Amniotic epithelial cell (primary cell): ENCODE data around the gene ASAP2.

Experiments
- DNase-seq: peaks from one replicate; pipeline ENCODE4 v3.0.0-alpha.2; 2010; ENCODE audit warnings: low read depth

Gene ASAP2

GRCh38 chr2:9322576-9322975 lies 116.0 kb downstream of the ASAP2 start:
- no peak for DNase-seq

DNA sequence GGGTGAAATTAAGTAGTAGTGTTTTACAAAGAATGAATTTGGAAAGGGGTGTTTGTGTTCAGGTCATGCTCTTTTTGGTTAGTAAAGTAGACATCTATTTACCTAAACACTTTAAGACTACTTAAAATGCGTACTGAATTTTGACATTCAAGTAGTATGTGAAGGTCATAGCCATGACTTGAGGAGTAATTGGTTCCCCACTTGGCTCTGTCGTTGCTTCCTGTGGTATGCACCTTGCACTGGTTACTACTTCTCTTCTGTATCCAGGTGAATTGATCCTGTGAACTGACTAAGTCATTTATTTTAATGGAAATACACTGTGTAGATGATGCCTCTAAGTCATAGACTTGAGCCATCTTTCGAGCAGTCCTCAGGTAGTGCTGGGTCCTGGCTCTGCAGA lies 118.8 kb downstream of the ASAP2 start:
- DNase-seq, result no peak

DNA sequence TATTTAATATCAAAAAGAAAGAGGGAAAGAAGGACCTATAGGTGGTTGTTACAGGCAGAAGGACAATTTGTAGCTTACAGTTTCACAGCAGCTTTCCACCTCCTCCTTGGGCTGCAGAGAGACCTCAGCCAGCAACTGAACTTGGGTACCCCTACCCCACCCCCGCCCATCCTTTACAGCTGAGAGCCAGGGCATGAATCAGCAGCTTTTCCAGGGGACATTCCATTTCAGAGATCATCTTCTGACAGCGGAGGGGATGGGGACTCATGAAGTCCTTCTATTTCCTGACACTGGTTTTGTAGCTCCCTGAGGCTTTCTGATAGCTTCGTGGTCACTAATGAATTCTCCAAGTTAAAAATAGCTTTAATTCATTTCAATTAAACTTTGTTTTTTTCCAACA lies 120.4 kb downstream of the ASAP2 start:
- no peak for DNase-seq

DNA sequence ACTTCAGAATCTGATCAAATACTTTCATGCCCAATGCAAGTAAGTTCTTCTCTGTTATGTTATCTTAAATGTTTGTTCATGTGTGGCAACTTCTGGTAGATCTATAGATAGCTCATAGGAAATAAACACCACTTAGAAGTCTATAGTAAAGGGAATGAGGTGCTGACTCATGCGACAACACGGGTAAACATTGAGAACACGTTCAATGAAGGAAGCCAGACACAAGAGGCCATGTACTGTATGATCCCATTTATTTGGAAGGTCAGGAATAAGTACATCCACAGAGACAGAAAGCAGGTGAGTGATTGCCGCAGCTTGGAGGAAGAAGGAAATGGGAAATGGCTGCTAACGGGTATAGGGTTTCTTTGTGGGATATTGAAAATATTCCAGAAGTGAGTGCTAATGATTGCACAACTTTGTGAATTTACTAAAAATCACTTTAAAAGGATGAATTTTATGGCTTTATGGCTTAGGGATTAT lies 121.3 kb downstream of the ASAP2 start:
- DNase-seq, result peak; percentile 76

- DNase-seq, result peak; percentile 81
Observed at GRCh38 chr2:9328931-9329330, 122.3 kb downstream of the ASAP2 start.

DNA sequence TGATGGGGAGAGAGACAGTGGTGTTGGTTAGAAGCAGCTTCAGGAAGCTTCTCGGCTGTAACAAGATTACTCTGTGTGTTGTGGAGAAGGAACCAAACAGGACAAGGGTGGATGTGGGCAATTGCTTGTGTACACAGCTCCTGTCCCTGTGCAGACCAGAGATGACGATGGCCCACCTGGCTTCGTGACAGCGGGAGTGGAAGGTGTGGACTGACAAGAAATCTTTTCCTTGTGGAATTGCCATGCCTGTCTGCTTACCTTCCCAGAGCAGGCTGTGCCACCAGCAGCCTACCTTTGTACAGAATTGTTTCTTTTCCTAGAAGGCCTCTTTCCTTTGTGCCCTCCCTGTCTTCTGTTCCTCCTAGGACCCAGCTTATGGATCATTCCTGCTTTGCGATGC lies 122.9 kb downstream of the ASAP2 start:
- DNase-seq, result no peak

- no peak for DNase-seq
Observed at GRCh38 chr2:9330612-9331270, 124.1 kb downstream of the ASAP2 start.

GRCh38 chr2:9331704-9332103 lies 125.1 kb downstream of the ASAP2 start:
- DNase-seq, result peak; percentile 79

DNA sequence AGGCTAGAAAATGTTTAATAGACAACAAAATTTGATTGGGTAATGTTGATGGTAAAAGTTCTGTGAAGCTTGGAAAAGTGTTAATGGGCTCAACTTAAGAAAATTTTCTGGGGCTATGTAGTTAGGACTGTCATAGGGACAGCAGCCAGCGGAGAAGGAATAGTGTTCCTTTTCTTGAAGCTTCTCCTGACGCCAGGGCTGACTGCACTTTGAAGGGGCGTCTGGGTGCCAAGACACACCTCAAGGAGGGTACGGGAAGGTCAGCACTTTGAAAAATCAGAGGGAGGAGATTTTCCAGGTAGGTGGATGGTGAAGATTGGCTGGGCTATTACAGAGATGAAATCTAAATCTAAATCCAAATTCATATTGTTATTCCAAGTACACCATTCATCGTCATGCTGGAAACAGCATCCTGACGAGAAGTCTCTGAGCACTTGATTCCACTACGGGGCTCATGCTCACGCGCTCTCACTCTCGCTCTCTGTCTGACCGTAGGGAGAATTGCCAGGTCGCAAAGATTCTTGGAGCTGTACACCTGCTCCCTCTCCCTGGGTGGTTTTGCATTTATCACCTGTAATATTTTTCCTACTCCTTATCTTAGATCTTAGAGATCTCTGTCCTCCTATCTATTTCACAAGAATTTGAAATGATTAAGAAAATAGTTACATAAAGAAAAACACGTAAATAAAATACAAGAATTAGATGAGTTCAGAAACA lies 125.7 kb downstream of the ASAP2 start:
- DNase-seq, result no peak

DNA sequence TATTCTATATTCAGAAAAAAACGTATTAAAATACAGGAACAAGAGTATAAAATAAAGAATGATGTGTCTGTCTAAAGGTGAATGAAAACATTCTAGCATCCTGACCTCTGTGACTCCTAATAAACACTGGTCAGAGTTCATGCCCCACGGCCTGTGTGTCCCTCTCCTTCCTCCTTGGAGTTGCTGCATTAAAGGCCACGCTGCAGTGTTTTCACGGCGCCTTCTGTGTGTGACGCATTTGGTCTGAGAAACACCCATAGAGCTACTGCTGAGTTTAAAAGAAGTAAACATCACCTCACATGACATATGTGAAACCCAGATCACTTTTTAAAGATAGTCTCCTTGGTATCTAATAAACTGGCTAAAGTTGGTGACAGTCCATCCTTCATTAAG lies 126.2 kb downstream of the ASAP2 start:
- peak; percentile 49 for DNase-seq

- peak; percentile 87 for DNase-seq
Observed at GRCh38 chr2:9333591-9334171, 127.1 kb downstream of the ASAP2 start.

DNA sequence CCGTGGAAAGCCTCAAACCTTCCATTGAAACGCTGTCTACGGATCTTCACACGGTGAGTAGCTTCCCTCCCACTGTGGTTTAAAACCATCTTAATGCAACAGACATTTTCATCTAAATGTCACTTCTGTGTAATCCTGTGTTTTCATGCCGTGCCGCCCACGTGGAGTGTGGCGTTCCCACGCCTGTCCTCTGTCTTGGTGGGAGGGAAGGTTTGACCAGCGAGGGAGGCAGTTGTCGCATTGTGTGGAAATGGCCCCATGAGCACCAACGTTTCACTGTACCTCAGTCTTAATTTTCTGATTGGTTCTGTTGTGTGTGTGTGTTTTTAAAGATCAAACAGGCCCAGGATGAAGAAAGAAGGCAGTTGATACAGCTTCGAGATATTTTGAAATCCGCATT lies 128.1 kb downstream of the ASAP2 start:
- DNase-seq, result no peak

GRCh38 chr2:9335322-9335832 lies 128.8 kb downstream of the ASAP2 start:
- no peak for DNase-seq

GRCh38 chr2:9336241-9336575 lies 129.6 kb downstream of the ASAP2 start:
- peak; percentile 53 for DNase-seq

DNA sequence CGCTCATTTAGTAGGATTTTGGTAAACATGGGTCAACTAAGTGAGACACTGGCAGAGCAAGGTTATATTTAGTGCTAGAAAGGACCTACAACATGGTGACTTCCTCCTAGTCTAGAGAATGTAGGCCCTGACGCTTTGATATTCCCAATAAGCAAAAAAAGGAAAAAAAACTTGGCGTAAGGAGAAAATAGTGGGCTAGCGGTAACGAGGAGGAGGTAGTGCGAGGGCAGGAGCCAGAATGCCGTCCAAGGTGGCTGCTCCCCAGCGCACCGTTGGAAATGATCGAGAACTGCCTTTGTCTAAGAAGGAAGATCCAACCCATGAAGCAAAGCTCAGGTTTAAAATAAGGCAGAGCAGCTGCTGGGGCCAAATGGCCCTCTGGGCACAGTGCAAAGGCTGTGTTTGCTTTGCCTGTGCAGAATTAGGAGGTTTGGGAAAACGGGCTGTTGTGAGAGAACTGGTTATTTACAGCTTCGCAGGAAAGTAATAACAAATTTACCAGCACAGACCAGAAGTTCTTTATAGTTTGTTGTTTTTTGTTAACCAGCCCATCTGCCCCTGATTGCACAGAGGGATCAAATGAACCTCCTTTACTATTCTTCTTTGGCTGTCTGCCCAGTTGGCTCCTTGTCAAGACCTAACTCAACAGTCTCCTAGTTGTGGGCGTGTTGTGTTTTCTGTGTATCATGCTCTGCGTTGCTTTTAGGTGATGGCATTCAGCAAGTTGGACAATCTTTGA lies 130.1 kb downstream of the ASAP2 start:
- DNase-seq, result peak; percentile 96

DNA sequence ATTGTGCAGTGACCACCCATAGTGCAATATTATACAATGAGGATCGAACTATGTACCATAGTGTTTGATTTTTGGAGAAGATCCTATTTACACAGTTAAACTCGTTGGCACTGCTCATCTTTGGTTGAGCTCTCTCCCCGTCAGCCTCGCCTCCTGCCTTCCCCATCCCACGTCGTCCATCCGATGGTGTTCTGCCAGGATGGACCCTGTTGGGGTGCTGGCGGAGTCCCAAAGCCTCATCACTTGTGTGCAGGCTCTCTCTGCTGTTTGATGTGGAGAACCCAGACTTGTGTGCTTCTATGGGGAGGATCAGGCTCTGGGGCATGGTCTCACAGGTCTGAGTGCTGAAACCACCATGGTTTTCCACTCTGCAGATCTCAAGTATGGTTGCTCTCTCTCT lies 131.3 kb downstream of the ASAP2 start:
- no peak for DNase-seq

- no peak for DNase-seq
Observed at GRCh38 chr2:9341337-9341887, 134.8 kb downstream of the ASAP2 start.

DNA sequence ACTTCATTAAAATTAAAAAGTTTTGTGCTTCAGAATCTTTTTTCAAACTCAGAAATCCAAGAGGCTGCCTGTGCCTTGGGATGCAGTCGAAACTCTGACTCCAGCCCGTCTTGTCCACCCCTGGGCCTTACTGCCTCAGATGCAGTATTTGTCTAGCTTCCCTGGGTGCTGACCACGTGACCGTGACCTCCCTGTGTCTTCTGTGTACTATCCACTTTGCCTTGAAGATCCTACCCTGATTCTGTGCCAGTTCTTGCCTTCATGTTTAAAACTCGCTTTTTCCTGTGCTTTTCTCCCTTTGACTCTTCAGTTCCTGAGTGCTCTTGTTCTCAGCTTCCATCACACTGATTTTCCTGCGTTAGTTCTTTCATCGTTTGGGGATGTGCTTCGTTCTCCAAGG lies 136.0 kb downstream of the ASAP2 start:
- DNase-seq, result no peak

DNA sequence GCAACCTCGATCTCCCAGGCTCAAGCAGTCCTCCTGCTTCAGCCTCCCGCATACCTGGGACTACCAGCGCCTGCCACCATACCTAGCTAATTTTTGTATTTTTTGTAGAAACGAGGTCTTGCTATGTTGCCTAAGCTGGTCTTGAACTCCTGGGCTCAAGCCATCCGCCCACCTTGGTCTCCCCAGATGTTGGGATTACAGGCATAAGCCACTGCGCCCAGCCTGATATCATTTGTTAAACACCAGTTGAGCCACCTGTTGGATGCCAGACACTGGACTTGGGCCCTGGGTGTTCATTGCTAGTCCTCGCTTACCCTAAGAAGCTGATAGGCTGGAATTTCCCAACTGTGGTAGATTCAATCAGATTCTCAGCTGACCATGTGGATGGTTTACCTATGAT lies 136.9 kb downstream of the ASAP2 start:
- no peak for DNase-seq

DNA sequence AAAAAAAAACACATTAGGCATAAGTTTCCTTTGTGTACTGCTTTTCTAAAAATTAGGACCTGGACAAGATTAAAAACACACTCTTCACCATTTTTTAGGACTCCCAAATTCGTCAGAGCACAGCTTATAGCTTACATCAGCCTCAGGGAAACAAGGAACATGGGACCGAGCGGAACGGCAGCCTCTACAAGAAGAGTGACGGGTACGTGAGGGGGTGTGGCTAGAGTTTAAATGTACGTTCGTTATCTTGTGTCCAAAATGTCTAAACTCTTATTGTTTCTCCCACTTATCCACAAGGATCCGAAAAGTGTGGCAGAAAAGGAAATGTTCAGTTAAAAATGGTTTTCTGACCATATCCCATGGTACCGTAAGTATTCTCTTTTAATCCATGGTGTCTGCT lies 137.8 kb downstream of the ASAP2 start:
- no peak for DNase-seq

DNA sequence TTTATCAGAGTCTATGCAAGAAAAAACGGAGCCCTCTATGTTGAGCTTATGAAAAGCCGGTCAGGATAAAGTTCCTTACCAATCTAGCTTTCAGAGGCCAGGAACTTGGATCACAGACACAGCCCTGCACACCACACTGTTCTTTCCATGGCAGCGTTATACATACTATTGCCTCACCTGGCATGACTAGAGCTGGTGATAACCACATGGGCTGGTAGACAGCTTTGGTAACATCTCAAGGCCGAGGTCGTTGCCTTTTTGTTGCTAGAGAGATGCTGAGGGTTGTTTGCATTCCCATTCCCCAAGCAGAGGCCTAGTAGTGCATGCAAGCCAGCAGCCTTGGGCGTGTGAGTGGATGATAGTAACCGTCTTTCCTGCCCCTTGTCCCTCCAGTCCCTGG lies 138.7 kb downstream of the ASAP2 start:
- DNase-seq, result peak; percentile 39

DNA sequence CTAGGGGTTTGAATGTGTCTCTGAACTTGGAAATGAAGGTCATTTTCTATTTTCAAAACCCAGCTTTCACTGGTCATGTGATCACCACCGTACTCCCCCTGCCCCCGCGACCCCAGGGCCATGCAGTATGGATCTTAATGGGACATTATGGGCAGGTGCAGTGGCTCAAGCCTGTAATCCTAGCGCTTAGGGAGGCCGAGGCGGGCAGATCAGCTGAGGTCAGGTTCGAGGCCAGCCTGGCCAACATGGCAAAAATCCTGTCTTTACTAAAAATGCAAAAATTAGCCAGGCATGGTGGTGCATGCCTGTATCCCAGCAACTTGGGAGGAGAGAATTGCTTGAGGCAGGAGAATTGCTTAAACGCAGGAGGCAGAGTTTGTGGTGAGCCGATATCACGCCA lies 139.4 kb downstream of the ASAP2 start:
- DNase-seq, result peak; percentile 48
